NCI-H2227 (cell line): ENCODE results near the gene PSMA3.

Source experiments
- DNase-seq: peaks from one replicate; lab custom pipeline; 2025; ENCODE audit not compliant: unreplicated experiment; lab: John Stamatoyannopoulos, UW

The PSMA3 gene

DNA sequence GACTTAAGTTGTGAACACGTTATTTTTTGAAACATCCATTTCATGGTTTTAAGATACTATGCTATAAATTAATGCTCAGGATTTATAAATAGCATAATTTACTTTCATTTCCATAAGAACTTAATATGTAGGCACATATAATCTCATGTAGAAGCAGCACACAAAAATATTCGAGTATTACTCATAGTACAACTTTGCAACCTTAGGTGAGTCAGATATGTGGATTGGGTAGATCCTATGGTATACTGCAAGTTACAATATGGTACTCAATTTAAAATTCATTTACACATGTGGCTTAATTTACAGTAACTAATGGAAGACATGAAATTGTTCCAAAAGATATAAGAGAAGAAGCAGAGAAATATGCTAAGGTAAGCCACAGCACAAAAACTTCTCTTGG lies 26.0 kb downstream of the PSMA3 start:
- DNase-seq = no peak

DNA sequence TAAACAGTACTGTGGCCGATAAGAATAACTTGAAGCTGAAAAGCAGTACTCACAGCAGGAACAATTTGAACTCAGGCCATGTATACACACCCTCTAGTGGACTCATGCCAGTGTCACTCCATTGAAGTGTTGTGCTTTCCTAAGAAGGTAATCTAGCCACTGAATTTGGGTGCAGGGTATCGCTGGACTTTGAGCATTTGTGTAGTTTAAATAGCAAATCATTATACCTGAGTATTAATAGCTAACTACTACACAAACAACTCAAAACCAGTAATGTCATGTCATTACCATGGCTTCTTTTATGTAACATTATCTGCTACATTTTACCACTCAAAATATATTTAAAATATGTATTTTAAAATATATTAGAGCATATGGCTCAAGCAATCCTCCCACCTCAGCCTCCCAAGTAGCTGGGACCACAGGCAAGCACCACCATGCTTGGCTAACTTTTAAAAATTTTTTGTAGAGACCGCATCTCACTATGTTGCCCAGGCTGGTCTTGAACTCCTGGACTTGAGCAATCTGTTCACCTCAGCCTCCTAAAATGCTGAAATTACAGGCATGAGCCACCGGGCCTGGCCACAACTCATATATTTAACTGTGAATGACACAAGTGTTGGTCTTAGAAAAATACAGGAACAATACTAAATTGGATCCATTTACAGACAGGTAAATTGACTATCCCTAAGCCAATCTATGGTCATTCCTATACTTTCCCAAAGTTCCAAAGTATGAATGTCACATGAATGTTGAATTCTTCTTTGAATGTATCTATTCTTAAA lies 28.1 kb downstream of the PSMA3 start:
- no peak for DNase-seq

DNA sequence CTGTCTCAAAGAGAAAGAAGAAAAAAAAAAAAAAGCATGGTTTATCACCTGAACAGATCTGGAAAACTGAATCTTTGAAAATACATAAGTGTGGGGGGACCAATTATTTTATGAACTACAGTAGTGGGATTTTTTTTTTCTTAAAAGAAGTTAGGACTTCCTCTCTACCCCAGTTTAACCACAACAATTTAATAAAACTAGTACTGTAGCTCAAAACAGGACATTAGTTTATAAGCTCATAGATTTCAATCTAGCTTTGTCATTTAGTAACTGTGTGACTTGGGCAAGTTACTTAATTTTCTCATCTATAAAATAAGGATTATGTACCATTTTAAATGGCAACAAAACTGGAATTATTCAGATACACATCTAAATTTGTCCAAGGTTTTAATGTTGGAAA lies 30.2 kb downstream of the PSMA3 start:
- no peak for DNase-seq

DNA sequence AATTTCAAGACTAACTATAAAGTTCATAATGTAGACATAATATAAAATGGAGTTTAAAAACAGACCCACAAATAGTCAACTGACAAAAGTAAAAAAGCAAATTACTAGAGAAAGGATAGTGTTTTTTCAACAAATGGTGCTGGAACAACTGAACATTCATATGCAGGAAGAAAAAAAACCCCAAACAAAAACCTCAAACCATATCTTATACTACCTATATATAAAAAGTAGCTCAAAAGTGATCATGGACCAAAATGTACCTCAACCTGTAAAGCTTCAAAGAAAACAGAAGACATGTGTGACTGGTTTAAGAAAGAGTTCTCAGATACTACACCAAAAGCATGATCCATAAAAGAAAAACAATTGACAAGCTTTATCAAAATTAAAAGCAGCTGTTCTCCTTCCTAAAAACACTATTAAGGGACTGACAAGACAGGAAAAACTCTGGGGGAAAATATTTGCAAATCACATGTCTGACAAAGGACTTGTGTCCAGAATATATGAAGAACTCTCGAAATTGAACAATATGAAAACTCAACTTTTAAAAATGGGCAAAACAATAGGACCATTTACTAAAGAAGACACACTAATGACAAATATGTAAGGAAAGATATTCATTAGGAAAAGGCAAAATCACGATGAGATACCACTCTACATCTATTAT lies 31.0 kb downstream of the PSMA3 start:
- no peak for DNase-seq

DNA sequence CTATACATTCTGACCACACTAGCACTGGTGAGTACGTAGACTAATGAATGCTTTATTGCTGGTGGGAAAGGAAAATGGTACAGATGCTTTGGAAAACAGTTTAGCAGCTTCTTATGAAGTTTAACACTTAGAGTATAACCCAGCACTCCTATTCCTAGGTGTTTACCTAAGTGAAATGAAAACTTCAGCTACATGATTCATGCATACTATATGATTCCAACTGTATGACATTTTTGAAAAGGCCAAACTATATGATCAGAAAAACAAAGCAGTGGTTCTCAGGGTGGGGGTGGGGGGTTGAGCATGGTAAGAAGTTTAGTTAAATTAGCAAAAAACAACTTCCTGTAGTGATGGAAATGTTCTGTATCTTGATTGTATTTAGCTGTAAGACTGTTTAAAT lies 31.6 kb downstream of the PSMA3 start:
- no peak for DNase-seq

DNA sequence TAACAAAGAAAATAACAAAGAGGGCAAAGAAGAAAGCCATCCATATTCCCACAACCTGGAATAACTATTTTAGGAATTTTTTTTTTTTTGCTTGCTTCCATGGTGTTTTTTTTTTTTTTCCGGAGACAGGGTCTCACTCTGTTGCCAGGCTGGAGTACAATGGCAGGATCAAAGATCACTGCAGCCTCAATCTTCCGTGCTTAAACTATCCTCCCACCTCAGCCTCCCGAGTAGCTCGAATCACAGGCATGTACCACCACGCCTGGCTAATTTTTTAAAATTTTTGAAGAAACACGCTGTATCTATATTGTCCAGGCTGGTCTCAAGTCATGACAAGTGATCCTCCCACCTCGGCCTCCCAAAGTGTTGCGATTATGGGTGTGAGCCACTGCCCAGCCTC lies 33.5 kb downstream of the PSMA3 start:
- no peak for DNase-seq

DNA sequence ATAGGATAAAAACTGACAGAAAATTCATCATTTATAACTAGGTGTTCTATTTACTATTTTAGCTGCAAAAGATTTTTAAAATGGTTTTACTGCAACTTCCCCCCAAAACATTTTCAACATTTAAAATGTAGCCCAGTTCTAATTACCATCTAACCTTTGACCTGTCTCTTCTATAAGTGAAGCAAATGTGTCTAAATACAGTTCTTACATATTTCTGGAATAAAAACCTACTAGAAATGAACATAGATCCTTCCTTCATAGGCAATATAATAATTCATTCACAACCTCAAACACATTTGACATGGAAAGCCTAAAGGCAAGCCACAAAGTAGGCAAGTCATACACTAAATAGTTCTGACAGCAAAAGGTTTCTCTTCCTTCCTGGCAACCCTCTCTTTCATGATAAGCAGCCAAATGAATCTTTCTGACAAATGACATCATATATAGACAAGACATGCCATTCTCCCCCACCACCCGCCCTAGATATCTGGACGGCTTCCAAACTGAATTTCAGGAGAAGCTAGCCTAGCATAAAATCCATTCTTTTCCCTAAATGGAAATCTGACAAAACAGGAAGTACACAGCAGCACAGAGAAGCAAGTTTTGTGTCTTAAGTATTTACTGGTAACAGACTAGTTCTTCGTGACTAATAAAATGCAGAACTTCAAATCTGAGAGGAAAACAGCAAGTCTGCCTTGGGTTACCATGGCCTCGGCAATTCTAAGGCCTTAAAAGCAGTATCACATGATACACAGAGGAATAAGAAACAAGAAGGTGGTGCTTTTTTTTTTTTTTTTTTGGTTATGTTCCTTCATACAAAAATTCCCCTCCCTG lies 36.5 kb downstream of the PSMA3 start:
- DNase-seq = no peak

DNA sequence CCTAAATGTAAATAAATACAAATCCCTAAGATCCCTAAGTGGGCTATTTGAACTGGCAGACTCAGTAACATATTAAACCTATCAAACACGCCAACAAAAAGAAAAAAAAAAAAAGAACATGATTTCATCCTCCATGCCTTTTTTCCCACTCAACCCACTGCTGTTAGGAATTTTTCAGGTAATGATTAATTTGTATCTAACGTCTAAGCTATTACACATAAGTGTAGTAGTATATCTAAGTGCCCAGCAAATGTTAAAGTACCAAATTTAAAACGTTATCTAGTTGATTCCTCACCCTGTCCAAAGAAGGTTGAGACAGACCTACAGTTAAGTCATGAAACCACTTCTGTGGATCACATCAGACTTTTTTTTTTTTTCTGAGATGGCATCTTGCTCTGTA lies 37.3 kb downstream of the PSMA3 start:
- DNase-seq = no peak

DNA sequence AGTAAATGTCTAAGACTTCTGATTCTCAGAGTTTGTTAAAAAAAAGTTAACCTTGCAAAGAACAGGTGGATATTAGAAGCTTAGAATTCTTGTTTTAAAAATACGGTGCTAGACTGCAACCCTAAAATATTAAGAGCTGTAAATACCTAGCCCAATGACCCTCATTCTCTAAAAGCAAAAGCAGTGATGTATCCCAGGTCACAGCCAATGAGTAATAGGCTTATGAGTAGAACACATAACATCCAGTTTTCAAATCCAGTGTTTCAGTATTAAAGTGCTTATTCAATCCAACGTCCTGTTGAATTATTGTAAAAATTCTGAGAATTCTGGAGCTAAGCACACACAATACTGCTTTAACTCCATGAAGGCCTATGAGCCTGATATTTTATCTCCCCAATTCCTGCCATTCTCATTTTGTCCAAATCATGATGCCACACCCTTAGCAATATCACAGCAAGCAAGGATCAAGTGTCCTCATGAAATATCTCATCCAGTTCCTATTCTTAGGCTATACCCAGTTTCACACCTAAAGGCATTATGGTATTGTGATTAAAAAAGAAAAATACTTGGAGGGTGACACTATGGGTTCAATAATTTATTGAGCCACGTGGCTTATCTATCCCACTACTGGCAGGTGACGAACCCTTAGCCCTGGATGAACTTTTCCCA lies 38.4 kb downstream of the PSMA3 start:
- DNase-seq = no peak

DNA sequence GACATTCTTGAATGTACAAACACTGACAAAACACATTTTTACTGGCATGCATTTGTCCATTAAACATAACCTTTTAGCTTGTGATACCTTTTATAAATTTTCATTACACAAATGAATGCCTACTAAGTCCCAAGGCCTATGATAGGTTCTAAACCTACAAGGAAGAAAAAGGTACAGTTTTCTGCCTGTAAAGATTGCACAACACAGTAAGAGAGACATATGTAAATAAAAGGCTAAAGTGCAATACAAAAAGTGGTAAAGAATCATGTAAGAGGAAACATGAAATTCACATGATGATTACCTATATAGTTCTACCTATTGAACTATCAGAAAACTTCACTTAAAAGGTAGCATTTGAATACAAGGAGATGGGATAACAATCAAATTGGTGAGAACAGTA lies 39.1 kb downstream of the PSMA3 start:
- DNase-seq = no peak

DNA sequence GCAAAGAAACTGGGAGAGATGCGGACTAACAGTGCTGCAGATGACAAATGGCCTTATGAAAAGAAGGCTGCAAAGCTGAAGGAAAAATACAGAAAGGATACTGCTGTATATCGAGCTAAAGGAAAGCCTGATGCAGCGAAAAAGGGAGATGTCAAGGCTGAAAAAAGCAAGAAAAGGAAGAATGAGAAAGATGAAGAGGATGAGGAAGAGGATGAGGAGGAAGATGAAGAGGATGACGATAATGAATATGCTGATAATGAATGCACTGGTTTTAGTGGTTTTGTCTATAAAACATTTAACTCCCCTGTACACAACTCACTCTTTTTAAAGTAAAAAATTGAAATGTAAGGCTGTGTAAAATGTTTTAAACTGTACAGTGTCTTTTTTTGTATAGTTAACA lies 40.5 kb downstream of the PSMA3 start:
- no peak for DNase-seq

DNA sequence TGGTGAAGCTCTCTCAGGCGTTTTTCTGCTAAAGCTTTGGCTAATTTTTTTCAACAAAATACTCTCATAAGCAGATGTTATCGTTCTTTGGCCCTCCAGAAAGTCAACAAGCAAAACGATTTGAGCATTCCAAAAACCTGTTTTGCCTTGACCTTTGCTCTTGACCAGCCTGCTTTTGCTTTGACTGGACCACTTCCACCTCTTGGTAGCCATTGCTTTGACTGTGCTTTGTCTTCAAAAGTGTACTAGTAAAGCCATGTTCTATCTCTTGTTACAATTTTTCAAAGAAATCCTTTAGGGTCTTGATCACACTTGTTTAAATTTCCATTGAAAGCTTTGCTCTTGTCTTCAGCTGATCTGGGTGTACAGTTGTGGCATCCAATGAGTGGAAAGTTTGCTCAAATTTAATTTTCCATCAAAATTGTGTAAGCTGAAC lies 43.0 kb downstream of the PSMA3 start:
- no peak for DNase-seq

DNA sequence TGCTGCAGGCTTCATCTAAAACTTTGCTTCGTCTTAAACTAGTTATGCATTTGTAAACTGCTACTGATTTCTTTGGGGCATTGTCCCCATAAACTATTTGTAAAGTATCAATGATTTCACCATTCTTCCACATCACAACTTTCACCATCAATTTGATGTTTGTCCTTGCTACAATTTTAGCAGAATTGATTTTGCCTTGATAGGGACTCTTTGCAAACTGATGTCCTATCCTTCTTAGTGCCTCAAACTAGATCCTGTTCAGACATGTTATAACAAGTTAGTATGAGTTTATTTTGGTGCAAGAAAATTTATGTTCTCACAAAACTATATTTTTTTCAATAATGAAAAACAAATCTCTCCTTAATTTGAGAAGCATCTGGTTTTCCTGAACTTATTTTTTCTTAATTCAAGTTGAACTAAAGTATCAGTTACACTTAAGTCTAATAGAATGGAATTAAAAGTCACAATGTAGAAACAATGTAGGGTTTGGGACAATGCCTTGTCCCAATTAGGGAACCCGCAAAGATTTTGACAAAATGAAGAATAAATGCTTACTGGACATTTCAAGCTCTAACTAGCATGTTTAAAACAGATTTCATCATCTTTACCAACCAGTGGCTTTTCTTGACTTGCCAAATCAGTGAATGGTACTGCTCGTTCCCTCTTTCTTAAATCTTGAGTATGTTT lies 43.6 kb downstream of the PSMA3 start:
- no peak for DNase-seq

DNA sequence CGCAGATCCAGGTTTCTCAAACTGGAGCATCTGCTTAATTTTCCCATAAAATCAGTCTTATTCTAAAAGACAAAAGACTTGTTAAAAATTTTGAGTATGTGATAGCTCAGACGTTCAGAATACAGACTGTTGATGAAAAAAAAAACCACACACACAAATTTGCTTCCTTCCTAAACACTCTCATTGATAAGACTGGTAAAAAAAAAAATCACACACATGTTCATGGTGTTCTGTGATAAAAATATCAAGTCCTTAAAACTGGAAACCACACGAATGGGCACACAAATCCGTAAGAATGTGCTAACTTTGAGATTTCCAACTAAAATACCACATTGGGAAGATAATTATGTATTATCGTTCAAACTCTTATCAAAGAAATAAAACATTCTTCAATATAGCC lies 47.0 kb downstream of the PSMA3 start:
- no peak for DNase-seq

DNA sequence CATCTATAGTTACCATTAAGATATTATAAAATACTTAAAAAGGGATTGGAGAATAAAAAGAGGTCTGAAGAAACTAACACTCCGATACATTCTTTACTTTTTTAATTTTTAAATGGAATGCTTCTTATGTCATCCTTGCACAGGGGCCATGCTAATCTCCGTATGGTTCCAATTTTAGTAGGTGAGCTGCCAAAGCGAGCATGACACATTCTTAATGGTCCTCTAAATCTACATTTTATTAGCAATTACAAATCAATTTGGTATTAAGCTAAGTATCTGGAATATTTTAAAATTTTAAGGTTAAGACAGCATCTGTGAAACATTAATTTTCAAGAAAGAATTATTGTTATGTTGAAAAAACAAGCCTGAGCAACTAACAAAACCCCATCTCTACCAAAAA lies 47.5 kb downstream of the PSMA3 start:
- no peak for DNase-seq

DNA sequence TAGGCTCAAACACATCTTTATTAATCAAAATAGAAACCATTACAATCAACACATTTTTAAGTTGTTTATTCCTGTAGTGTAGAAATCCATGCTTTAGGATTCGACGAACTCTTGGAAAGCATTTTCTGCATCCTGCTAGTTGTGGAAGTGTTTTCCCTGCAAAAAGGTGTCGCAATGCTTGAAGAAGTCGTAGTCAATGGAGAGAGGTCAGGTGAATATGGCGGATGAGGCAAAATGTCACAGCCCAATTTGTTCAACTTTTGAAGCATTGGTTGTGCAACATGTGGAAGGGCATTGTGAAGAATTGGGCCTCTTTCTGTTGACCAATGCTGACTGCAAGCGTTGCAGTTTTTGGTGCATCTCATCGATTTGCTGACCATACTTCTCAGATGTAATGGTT lies 49.6 kb downstream of the PSMA3 start:
- no peak for DNase-seq

DNA sequence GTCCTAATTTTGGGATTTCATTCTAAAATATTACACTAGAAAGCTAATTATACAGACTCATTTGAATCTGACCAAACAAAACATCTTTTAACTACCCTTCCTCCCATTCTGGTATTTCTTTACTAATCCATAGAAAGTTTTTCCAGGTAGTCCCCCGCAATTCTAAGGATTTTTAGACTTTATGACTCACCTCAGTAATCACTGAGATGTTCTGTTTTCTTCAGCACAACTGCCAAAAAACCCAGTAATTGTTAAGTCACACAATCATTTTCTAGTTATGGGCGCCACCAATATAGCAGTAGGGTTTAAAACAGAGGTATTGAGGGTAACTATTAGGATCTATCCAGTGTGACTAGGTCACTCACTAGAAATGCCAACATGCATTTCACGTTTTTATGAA lies 52.1 kb downstream of the PSMA3 start:
- no peak for DNase-seq

DNA sequence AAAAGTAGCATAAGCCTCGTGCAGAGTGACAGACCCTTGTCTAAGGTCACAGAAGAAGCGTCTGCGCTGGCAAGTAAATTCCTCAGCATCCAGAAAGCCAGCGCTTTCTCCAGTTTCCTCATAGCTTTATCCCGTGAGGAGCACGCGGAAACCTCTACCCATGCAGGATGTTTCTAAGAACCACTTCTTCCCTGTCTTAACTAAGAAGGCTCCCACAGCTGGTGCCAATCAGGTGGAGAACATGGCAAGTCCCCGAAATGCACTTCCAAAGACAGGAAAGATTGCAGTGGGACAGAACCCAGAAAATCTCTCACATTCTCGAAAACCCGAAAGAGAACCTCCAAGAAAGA lies 52.7 kb downstream of the PSMA3 start:
- peak; percentile 56 for DNase-seq

DNA sequence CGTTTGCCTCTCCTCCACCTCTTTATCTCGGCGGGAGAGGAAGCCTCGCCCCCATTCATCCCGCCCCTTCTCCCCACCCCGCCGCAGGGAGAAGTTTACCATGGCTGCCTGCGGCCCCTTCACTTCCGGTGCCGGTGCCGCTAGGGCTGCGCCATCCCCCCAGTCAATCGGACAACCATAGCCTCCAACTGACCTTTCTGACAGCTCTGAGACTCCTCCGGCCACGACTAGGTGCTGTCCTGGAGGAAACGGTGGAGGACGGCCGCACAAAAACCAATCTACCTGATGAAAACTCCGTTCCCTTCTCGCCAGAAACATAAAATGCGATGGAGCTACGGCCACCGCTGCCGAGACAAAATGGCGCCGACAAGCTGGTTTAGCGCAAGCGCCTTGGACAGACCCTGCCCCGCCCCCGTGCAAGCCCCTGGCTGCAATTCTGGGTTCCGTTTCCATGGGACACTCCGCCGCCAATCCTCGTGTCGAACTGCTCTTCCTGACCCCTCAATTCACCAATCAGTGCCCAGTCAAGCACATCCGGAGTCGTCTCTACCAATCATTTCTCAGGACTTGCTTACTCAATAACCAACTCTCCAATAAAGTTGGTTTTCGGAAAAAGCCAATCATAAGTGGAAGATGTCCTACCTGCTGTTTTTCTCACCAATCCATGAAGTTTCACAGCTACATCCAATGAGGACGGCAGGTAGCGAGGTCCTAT lies 53.3 kb downstream of the PSMA3 start:
- peak; percentile 99 for DNase-seq
